Measurements from ENCODE around the gene DHX9.

Gene DHX9

DNA sequence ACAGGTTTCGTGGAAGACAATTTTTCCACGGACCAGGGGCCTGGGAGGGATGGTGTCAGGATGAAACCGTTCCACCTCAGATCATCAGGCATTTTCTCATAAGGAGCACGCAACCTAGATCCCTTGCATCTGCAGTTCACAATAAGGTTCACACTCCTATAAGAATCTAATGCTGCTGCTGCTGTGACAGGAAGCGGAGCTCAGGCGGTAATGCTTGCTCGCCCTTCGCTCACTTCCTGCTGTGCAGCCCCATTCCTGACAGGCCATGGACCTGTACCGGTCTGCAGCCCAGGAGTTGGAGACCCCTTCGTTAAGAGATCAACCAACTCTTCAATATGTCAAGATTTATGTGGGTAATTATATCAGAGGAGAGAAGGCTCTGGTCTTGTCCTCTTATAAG, 3.3 kb upstream of the DHX9 start:
- no peak for DNase-seq (ENCODE audit: extremely low read depth in 1 of 2, low read depth in 1 of 2)

DNA sequence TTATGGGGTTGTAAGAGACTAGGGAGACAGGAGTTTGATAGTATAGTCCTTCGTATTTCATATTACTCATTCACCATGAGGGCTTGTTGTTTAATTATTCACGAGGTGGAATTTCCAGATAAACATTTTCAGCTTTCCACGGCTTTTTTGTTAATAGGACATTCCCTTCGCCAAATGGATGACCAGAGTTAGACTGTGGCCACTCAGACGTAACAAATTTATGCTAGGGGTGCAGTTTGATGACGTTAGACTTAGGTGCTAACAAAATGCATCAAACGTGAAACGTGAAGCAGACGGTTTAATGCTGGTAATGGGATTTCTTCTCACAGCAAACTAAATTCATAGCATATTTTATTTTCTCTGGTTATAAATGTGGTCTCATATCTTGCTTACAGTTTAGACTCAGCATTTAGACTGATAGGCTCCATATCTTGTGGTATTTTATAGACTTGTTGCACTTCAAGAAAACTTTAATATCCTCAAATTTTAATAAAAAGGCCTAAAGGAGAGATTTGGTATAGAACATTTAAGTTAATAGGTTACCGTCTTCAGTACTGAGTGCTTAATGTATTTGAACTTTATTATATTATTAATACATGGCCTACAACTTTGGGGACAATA, 2.3 kb downstream of the DHX9 start:
- no peak for DNase-seq (ENCODE audit: extremely low read depth in 1 of 2, low read depth in 1 of 2)

DNA sequence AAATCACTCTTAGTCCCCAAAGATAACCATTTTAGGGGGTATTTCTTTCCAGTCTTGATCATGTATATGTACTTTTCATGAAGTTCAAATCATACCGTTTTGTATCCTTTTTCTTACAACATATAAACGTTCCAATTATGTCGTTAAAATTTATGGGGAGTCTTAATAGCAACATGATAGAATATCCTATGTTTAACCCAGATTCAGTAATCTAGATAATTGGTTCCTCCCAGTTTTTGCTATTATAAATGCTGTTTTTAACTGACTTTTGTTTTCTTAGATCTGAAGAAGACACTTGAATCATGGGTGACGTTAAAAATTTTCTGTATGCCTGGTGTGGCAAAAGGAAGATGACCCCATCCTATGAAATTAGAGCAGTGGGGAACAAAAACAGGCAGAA, 3.1 kb downstream of the DHX9 start:
- no peak for DNase-seq (ENCODE audit: extremely low read depth in 1 of 2, low read depth in 1 of 2)

DNA sequence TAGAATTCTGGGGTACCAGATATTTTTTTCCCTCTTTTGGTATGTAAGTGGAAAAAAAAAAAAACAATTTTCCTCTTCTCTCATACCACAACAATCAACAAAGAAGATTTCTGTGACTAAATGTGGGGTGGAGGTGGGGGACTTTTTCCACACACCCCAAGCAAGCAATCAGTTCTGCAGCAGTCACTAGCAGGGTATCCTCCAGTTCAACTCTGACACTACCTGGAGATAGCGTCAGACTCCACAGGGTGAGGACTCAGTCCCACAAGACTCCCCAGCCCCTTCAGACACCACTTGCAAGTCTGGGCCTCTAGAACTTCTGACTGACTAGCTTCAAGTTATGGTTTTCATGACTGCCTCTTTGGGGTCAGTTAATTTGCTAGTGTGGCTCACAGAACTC, 6.2 kb downstream of the DHX9 start:
- no peak for DNase-seq (ENCODE audit: extremely low read depth in 1 of 2, low read depth in 1 of 2)

DNA sequence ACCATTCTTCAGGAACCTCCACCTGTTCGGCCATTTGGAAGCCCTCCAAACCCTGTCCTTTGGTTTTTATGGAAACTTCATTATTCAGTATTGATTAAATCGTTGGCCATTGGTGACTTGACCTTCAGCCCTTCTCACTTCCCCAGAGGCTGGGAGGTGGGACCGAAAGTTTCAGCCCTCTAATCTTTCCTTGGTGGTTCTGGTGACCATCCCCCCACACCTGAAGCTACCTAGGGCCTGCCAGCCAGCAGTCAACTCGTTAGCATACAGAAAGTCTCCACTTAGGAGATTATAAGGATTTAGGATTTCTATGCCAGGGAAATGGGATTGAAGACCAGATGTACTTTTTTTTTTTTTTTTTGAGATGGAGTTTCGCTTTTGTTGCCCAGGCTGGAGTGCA, 6.7 kb downstream of the DHX9 start:
- no peak for DNase-seq (ENCODE audit: extremely low read depth in 1 of 2, low read depth in 1 of 2)

DNA sequence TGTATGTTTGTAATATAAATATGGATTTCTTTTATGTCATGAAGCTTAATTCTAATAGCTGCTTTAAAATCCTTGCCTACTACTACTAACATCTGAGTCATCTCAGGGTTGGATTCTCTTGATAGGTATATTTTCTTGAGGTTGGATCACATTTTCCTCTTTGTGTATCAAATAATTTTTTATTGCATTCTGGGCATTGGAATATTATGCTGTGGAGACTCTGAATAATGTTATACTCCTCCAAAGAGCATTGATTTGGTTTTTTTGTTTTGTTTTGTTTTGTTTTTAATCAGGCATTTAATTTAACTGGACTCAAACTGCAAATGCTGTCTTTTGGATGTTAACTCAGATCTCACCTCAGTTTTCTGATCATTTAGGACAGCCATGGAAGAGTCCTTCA, 8.0 kb downstream of the DHX9 start:
- DNase-seq (ENCODE audit: extremely low read depth in 1 of 2, low read depth in 1 of 2), result no peak

DNA sequence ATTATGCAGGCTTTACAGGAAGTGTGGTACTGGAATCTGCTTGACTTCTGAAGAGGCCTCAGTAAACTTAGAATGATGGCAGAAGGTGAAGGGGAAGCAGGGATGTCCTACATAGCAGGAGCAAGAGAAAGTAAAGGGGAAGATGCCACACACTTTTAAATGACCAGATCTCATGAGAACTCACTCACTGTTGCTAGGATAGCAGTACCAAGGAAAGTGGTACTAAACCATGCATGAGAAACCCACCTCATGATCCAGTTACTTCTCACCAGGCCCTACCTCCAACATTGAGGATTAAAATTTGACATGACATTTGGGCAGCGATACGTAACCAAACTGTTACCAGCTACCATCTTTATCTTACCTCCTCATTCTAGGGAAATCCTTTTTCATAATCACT, 9.6 kb downstream of the DHX9 start:
- no peak for DNase-seq (ENCODE audit: extremely low read depth in 1 of 2, low read depth in 1 of 2)

DNA sequence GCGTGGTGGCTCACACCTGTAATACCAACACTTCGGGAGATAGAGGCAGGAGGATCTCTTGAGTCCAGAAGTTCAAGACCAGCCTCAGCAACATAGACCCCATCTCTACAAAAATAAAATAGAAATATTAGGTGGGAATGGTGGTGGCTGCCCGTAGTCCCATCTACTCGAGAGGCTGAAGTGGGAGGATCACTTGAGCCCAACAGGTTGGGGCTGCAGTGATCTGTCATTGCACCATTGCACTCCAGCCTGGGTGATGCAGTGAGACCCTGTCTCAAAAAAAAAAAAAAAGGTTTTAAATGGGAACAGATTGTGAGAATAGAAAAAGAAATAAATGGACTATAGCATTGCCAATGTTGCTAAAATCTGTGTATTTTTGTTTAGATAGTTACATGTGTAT, 11.2 kb downstream of the DHX9 start:
- DNase-seq (ENCODE audit: extremely low read depth in 1 of 2, low read depth in 1 of 2), result no peak

DNA sequence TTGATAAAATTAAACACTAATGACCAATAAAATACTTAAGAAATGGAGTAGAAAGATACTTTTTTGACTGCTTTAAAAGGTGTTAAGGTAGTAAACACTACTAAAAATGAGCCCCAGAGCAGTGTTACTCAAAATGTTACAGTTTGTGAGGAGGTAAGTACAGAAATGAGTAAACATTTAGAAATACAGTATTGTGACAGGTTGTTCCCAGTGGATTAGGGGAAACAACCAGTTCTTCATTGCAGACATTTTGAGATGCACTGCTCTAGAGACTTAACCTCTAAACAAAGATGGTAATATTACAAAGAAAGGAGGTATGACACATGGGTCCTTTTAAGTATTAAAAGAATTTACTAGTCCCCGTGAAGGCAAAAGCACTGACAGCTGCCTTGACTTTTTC, 12.7 kb downstream of the DHX9 start:
- no peak for DNase-seq (ENCODE audit: extremely low read depth in 1 of 2, low read depth in 1 of 2)

DNA sequence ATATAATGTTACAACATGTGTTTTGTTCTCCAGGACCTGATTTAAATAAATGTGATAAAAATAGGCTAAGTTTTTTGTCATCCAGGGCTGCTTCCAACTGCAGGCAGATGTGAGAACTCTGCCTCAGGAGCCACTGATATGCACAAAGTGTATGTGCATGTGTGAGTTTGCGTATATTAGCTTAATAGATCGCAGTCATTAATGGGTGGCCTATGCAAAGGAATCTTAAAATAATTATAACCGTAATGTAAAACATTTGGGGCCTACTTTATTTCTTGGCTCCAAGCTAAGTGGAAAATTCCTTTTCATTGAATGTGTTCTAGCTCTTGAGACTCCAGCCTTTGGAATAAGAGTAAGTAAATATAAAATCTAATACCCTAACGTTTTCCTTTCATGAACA, 16.8 kb downstream of the DHX9 start:
- DNase-seq (ENCODE audit: extremely low read depth in 1 of 2, low read depth in 1 of 2), result no peak

DNA sequence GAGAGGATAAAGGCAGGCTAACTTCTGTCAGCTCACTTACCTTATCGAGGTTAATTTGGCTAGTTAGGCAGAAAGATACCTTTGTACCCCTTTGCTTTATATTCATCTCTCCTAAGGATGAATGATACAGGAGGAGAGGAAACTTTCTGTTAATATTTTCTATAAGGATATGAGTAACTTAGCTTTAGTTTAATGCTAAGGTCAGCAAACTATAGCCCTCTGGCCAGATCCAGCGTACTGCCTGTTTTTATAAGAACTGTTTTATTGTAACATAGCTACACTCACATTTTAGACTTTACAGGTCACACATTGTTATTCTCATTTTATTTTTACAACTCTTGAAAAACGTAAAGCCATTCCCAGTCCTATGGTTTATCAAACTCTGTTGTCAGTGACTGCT, 18.1 kb downstream of the DHX9 start:
- DNase-seq (ENCODE audit: extremely low read depth in 1 of 2, low read depth in 1 of 2), result no peak

DNA sequence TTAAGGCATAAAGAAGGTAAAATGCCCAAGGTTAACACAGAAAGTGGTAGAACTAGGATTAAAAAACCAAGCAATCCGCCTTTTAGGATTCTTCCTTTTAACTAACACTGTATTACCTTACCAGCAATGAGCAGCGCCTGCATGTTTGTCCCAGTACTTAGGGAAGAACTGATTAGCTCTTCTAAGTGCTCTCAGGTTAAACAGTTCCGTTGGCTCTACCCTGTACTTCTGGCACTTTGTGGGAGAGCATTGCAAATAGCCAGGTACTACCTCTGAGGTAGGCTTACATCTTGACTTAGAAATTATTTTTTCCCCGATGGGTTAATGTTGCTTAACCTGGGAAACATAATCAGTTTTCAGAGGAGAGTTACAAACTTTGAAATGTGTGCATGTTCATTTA, 21.5 kb downstream of the DHX9 start:
- no peak for DNase-seq (ENCODE audit: extremely low read depth in 1 of 2, low read depth in 1 of 2)

DNA sequence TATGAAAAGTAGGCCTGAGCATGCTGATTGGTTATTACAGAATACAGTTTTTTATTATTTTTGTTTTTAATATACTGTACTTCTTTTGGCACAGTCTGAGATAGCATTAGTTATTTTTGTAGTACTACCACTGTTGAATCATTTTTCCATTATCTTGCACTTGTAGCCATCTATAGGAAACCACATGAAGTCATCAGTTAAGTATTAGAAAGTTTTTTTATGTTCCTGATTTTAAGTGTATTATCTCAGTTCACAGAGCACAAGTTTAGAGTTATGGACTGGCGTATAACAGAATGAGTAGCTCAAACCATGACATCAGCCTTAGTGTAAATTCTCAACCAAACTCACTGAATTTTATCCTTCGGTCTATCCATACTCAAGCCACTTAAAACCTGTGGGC, 22.8 kb downstream of the DHX9 start:
- no peak for DNase-seq (ENCODE audit: extremely low read depth in 1 of 2, low read depth in 1 of 2)

DNA sequence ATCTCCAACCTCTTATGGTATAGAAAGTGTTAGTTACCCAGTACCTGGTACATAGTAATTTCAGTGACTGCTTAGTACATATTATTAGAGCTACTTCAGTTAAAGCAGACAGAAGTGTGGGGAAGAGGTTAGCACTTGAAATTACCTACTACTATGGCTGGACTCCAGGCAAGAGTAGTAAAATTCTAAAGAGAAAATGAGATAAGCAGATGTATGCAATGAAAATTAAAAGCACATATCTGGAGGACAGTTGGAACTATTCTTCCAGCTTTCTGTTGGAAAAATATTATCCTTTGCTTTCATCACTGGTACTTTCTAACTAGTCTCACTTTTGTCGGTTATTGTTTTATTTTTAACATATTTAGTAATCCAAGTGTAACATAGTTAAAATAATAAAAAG, 23.7 kb downstream of the DHX9 start:
- no peak for DNase-seq (ENCODE audit: extremely low read depth in 1 of 2, low read depth in 1 of 2)

DNA sequence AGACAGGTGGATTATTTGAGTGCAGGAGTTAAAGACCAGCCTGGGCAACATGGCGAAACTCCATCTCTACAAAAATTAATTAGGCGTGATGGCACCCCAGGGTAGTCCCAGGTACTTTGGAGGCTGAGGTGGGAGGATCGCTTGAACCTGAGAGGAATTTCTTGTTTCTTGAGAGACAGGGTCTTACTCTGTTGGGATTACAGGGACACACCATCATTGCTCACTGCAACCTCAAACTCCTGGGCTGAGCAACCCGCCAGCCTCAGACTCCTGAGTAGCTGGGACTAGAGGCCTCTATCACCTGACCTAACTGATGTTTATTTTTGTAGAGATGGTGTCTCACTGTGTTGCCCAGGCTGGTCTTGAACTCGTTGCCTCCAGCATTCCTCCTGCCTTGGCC, 24.8 kb downstream of the DHX9 start:
- DNase-seq (ENCODE audit: extremely low read depth in 1 of 2, low read depth in 1 of 2), result no peak

DNA sequence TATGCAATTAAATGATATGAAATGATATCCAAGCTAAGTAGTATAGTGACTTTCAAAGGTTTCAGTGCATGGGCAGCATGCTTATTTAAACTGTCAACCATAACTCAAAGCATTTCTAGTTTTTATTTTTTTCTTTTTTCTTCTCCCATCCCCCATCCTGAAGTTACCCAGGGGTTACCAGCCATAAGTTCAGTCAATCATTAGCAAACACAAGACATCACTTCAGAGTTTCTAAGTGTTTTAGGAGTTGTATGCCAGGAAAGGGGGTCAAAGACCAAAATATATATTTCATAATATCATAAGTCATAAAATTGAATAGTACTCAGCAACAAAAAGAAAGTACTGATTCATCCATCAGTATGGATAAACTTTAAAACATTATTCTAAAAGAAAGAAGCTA, 28.7 kb downstream of the DHX9 start:
- DNase-seq (ENCODE audit: extremely low read depth in 1 of 2, low read depth in 1 of 2), result no peak

DNA sequence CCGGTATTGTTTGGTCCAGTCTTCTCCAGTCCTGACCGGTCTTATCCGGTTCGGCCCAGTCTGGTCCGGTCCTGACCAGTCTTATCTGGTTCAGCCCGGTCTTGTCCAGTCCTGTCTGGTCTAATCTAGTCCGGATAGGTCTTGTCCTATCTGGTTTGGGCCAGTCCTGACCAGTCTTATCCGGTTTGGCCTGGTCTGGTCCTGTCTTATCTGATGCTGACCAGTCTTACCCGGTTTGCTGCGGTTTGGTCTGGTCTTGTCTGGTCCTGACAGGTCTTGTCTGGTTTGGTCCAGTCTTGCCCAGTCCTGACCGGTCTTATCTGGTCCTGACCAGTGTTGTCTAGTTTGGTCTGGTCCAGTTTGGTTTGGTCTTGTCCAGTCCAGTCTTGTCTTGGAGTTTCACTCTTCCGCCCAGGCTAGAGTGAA, 30.1 kb downstream of the DHX9 start:
- no peak for DNase-seq (ENCODE audit: extremely low read depth in 1 of 2, low read depth in 1 of 2)

DNA sequence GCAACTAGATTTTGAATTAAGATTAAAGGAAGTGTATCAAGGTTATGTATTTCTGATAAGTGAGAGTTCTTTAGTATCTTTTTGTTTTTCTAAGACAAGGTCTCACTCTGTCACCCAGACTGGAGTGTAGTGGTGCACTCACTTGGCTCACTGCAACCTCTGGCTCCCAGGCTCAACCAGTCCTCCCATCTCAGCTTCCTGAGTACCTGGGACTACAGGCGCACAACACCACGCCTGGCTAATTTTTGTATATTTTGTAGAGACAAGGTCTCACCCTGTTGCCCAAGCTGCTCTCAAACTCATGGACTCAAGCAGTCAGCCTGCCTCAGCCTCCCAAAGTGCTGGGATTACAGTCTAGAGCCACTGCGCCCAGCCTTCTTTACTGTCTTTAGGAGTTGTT, 33.7 kb downstream of the DHX9 start:
- no peak for DNase-seq (ENCODE audit: extremely low read depth in 1 of 2, low read depth in 1 of 2)

DNA sequence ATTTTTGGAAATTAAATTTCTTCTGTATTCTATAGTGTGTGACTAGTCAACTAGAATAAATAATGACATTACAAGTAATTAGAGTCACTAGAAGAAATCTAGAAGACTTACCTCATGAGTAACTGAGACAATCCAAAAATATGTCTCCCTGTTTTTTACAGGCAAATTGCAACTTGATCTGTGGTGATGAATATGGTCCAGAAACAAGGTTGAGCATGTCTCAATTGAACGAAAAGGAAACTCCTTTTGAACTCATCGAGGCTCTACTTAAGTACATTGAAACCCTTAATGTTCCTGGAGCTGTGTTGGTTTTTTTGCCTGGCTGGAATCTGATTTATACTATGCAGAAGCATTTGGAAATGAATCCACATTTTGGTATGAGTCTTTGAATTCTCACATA, 36.7 kb downstream of the DHX9 start:
- DNase-seq (ENCODE audit: extremely low read depth in 1 of 2, low read depth in 1 of 2), result no peak

DNA sequence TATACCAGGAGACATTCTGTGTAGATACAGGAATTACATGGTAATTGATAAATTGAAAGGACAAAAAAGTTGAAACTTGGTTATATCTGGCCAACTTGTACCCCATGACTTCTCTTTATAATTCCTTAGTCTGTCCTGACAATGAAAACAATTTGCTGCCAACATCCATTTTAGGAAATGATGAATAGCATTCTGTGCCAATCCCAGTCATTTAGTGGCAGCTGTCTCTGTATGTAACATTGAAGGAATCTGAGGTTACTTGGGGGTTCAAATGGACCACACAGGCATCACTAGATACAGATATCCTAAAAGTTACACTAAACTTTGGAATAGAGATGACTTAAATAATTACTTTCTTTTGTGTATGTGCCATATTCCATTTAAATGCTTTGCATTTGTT, 38.2 kb downstream of the DHX9 start:
- DNase-seq (ENCODE audit: extremely low read depth in 1 of 2, low read depth in 1 of 2), result no peak

DNA sequence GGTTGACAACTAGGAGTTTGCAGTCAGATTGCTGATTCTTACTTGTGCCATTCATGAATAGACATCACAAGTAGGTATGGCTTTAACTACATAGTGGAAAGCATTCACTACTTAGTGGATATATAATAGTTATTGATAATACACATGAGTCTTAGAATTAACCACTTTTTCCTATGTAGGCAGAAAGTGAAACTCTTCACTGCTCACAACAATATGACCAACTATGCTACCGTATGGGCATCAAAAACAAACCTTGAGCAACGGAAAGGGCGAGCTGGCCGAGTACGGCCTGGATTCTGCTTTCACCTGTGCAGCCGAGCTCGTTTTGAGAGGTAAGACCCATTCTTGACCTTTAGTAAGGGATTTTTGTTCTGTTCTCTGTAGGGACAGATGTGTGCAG, 38.7 kb downstream of the DHX9 start:
- peak in 1 of 2 donors; percentile 16 for DNase-seq (ENCODE audit: extremely low read depth in 1 of 2, low read depth in 1 of 2)

DNA sequence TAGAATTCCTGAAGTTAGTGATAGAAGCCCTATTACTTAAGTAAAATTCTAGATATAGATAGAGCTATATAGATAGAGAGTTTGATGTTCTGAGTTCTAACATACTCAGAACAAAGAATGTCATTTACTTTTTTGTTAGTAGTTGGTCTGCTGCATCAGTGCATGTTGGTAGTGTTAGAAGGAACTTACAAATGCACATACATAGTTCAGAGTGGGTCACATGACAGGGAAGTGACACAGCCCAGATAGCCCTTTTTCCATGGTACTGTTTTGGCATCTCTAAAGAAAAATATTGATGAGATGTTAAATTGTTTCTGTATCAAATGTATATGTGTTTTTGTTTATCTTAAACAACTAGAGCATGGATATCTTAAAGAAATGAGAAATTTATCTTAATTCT, 45.7 kb downstream of the DHX9 start:
- no peak for DNase-seq (ENCODE audit: extremely low read depth in 1 of 2, low read depth in 1 of 2)

DNA sequence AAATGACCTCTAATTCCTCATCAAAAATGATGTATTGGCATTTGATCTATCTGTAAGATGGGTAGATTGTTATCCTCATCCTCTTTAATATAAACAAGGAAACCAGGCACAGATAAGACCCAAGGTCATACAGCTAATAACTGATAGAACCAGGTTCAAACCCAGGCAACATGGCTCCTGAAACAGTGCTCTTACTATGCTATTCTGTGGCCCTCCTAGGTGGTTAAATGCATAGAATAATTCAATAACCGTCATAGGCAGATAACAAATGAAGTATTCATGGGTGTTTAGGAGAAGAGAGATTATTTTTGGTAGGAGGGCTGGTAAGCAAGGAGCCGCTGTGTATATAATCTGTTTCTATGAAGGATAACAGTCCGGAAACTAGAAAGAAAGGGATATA, 46.4 kb downstream of the DHX9 start:
- DNase-seq (ENCODE audit: extremely low read depth in 1 of 2, low read depth in 1 of 2), result no peak

DNA sequence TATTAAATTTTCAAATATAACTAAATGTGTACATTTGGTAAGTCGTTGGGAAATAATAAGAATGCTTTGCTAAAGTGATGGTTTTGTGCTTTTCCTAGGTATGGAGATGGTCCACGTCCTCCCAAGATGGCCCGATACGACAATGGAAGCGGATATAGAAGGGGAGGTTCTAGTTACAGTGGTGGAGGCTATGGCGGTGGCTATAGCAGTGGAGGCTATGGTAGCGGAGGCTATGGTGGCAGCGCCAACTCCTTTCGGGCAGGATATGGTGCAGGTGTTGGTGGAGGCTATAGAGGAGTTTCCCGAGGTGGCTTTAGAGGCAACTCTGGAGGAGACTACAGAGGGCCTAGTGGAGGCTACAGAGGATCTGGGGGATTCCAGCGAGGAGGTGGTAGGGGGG, 47.8 kb downstream of the DHX9 start:
- no peak for DNase-seq (ENCODE audit: extremely low read depth in 1 of 2, low read depth in 1 of 2)
